ENCODE results near the gene TMBIM4. TPM values are rescaled to one million over a fixed set of nuclear protein-coding genes. Genes with fewer than 3 reads are reported as not detected.

TMBIM4 gene
- total and polyA plus RNA-seq, 2 donors (not counting 3 experiments of a cell fraction or from before 2014, with no cell fraction given) = 74.1 to 370 TPM

- POLR2A ChIA-PET = no interaction called here
- BruUV-seq (replicated peaks) = no TSS peak
These were observed 29.3 kb upstream of the TMBIM4 start for GRCh38 chr12:66199141-66199540.

More at GRCh38 chr12:66199141-66199540, 29.3 kb upstream of the TMBIM4 start:
- Histone ChIP-seq H3K4me3 (replicated peaks in 1 of 3; ENCODE audit: insufficient read depth in 1 of 3, low read depth in 1 of 3, low read length in 3 of 3) (no peak overlapping the region), H3K79me2 (ENCODE audit: control insufficient read depth, insufficient read depth, low read length) (no peaks in the 10 kb centered on the region), H3K9me1 (replicated peaks; ENCODE audit: control insufficient read depth, extremely low read depth, insufficient read depth, low read length) (peaks cover 2% of the 10 kb centered on the region), H3K4me1 (ENCODE audit: control insufficient read depth, extremely low read depth, insufficient read depth, low read length) (peaks cover 19% of the 10 kb centered on the region), H3K4me2 (ENCODE audit: insufficient read depth, low read length) (no peak overlapping the region), H3K9me3 (replicated peaks; ENCODE audit: control insufficient read depth, insufficient read depth, low read length) (no peaks in the 10 kb centered on the region), H3K9ac (replicated peaks; ENCODE audit: extremely low read depth, insufficient read depth, low read length) (no peak overlapping the region), H3K27ac (ENCODE audit: insufficient read depth, low read depth, low read length) (no peak overlapping the region), H4K20me1 (replicated peaks; ENCODE audit: control insufficient read depth, extremely low read depth, insufficient read depth, low read length) (no peaks in the 10 kb centered on the region), H2AFZ (ENCODE audit: low read depth, low read length) (no peak overlapping the region), H3K36me3 (ENCODE audit: control insufficient read depth in 2 of 2, extremely low read depth in 1 of 2, insufficient read depth in 2 of 2, low read length in 2 of 2) (no peaks in the 10 kb centered on the region), H3K27me3 (ENCODE audit: control insufficient read depth in 2 of 2, insufficient read depth in 2 of 2, low read length in 2 of 2) (no peaks in the 10 kb centered on the region)
- no peak for TF ChIP-seq EZH2 (IDR thresholded peaks at IDR 0.05; ENCODE audit: borderline replicate concordance, low read depth, low read length, severe bottlenecking)
- no peak for TF ChIP-seq JUN (IDR thresholded peaks at IDR 0.05; ENCODE audit: borderline replicate concordance, insufficient read depth, insufficient read length, low read depth)
- no peak for TF ChIP-seq CTCF (IDR thresholded peaks at IDR 0.05; ENCODE audit: extremely low read depth in 1 of 2, insufficient read depth in 1 of 2, low read depth in 1 of 2, low read length in 2 of 2)
- no peak for TF ChIP-seq FOS (IDR thresholded peaks at IDR 0.05; ENCODE audit: borderline replicate concordance, insufficient read depth, low read length)
- no peak for TF ChIP-seq GATA2 (IDR thresholded peaks at IDR 0.05; ENCODE audit: insufficient read depth, insufficient read length, low read depth, low read length)
- no peak for TF ChIP-seq POLR2AphosphoS5 (IDR thresholded peaks at IDR 0.05; ENCODE audit: insufficient read depth, low read depth, low read length)
- TF ChIP-seq MYC (IDR thresholded peaks at IDR 0.05; ENCODE audit: low read depth, low read length) = no peak
- no peak for TF ChIP-seq POLR2A (IDR thresholded peaks at IDR 0.05; ENCODE audit: low read depth, low read length)
- TF ChIP-seq MAX (IDR thresholded peaks at IDR 0.05; ENCODE audit: insufficient read depth, insufficient read length) = no peak
- intact Hi-C loops (cut with micrococcal nuclease) (loop anchor here (5.0 kb wide), 1 partner anchor 103 kb away; the partner anchor contains the start of gene HELB), dilution Hi-C loops (cut with MboI; ENCODE audit: extremely low pct_ligation_motif_present, low sequenced_read_pairs) (no loop called here)
- FAIRE-seq (no peak), DNase-seq (ENCODE audit: low read depth, low spot score) (no peak)
- CTCF ChIA-PET = interaction anchor here (0.6 to 1.1 kb wide), 2 partner anchors 54 to 55 kb away, joined by 4 read pairs; no protein-coding TSS in a partner anchor
